Mononuclear cell (primary cell): Measurements from ENCODE around the gene HTRA2. TPM values are rescaled to one million over a fixed set of nuclear protein-coding genes. Genes with fewer than 3 reads are reported as not detected.
"Not testable (repeated sequence)": the region's sequence is repeated elsewhere in the genome, so short reads cannot be mapped to it uniquely, and the experiment has no call there.

Source experiments
- H3K27me3 ChIP-seq: 2 replicates; pipeline ENCODE4 v1.6.0; 2011; ENCODE audit warnings: low read length, control low read depth; ENCODE audit not compliant: insufficient read depth
- H3K4me1 ChIP-seq: 2 replicates; pipeline ENCODE4 v1.5.1; 2011; ENCODE audit warnings: mild to moderate bottlenecking, low read length, control low read depth; ENCODE audit not compliant: insufficient read depth
- H3K4me3 ChIP-seq: 2 replicates; pipeline ENCODE4 v1.5.1; 2011; ENCODE audit warnings: mild to moderate bottlenecking, low read length, moderate library complexity
- H3K9me3 ChIP-seq: 2 replicates; pipeline ENCODE4 v1.5.1; 2011; ENCODE audit warnings: low read depth, mild to moderate bottlenecking, control low read depth, low read length
- total RNA-seq: library from RNA; depleted of rRNA; stranded (reverse); fragments of >200 nt; gene quantifications from one replicate; pipeline ENCODE4 v1.2.3, GENCODE V29; 2012

HTRA2 gene
- total RNA-seq, 1 donor, result 17.9 TPM

- H3K4me3 ChIP-seq, result peak overlapping the region; percentile 98
- no peaks in the 10 kb centered on the region for H3K9me3 ChIP-seq
- peaks cover 41% of the 10 kb centered on the region for H3K4me1 ChIP-seq
- peaks cover 2% of the 10 kb centered on the region for H3K27me3 ChIP-seq
Measured at GRCh38 chr2:74554820-74555531, 25.2 kb downstream of the HTRA2 start.

GRCh38 chr2:74555610-74556103, 25.9 kb downstream of the HTRA2 start:
- H3K4me1 ChIP-seq, result peaks cover 40% of the 10 kb centered on the region
- H3K27me3 ChIP-seq, result no peaks in the 10 kb centered on the region
- H3K4me3 ChIP-seq, result peak overlapping the region; percentile 98
- H3K9me3 ChIP-seq, result no peaks in the 10 kb centered on the region

- no peaks in the 10 kb centered on the region for H3K9me3 ChIP-seq
- peaks cover 40% of the 10 kb centered on the region for H3K4me1 ChIP-seq
- H3K4me3 ChIP-seq, result peak overlapping the region; percentile 98
- H3K27me3 ChIP-seq, result no peaks in the 10 kb centered on the region
Measured at GRCh38 chr2:74556159-74556558, 26.4 kb downstream of the HTRA2 start.

GRCh38 chr2:74556831-74557370, 27.2 kb downstream of the HTRA2 start:
- Histone ChIP-seq H3K4me1 (peaks cover 40% of the 10 kb centered on the region), H3K9me3 (no peaks in the 10 kb centered on the region), H3K27me3 (no peaks in the 10 kb centered on the region), H3K4me3 (no peak overlapping the region)

GRCh38 chr2:74558284-74559230, 28.8 kb downstream of the HTRA2 start:
- Histone ChIP-seq H3K9me3 (no peaks in the 10 kb centered on the region), H3K27me3 (no peaks in the 10 kb centered on the region), H3K4me1 (peaks cover 39% of the 10 kb centered on the region), H3K4me3 (no peak overlapping the region)

GRCh38 chr2:74559912-74560311, 30.2 kb downstream of the HTRA2 start:
- no peak overlapping the region for H3K4me3 ChIP-seq
- no peaks in the 10 kb centered on the region for H3K27me3 ChIP-seq
- no peaks in the 10 kb centered on the region for H3K9me3 ChIP-seq
- H3K4me1 ChIP-seq, result peaks cover 33% of the 10 kb centered on the region

GRCh38 chr2:74560591-74560990, 30.9 kb downstream of the HTRA2 start:
- peaks cover 28% of the 10 kb centered on the region for H3K4me1 ChIP-seq
- no peaks in the 10 kb centered on the region for H3K9me3 ChIP-seq
- no peak overlapping the region for H3K4me3 ChIP-seq
- H3K27me3 ChIP-seq, result no peaks in the 10 kb centered on the region

GRCh38 chr2:74561022-74561421, 31.3 kb downstream of the HTRA2 start:
- H3K9me3 ChIP-seq, H3K27me3 ChIP-seq, H3K4me3 ChIP-seq: not testable (repeated sequence)
- H3K4me1 ChIP-seq, result peaks cover 28% of the 10 kb centered on the region

GRCh38 chr2:74562126-74562775, 32.5 kb downstream of the HTRA2 start:
- Histone ChIP-seq H3K4me1 (peaks cover 26% of the 10 kb centered on the region), H3K4me3 (no peak overlapping the region), H3K27me3 (no peaks in the 10 kb centered on the region), H3K9me3 (no peaks in the 10 kb centered on the region)

GRCh38 chr2:74564222-74564621, 34.5 kb downstream of the HTRA2 start:
- H3K4me3 ChIP-seq, result no peak overlapping the region
- H3K9me3 ChIP-seq, result no peaks in the 10 kb centered on the region
- H3K27me3 ChIP-seq, result no peaks in the 10 kb centered on the region
- H3K4me1 ChIP-seq, result peaks cover 32% of the 10 kb centered on the region

- Histone ChIP-seq H3K27me3 (no peaks in the 10 kb centered on the region), H3K9me3 (no peaks in the 10 kb centered on the region), H3K4me1 (peaks cover 40% of the 10 kb centered on the region), H3K4me3 (no peak overlapping the region)
Measured at GRCh38 chr2:74566076-74566753, 36.5 kb downstream of the HTRA2 start.

GRCh38 chr2:74566754-74567085, 37.0 kb downstream of the HTRA2 start:
- no peaks in the 10 kb centered on the region for H3K9me3 ChIP-seq
- H3K4me1 ChIP-seq, result peaks cover 45% of the 10 kb centered on the region
- no peaks in the 10 kb centered on the region for H3K27me3 ChIP-seq
- no peak overlapping the region for H3K4me3 ChIP-seq

GRCh38 chr2:74567881-74568280, 38.1 kb downstream of the HTRA2 start:
- H3K4me3 ChIP-seq, result no peak overlapping the region
- H3K4me1 ChIP-seq, result peaks cover 44% of the 10 kb centered on the region
- no peaks in the 10 kb centered on the region for H3K9me3 ChIP-seq
- H3K27me3 ChIP-seq, result no peaks in the 10 kb centered on the region

- Histone ChIP-seq H3K27me3 (no peaks in the 10 kb centered on the region), H3K4me1 (peaks cover 62% of the 10 kb centered on the region), H3K9me3 (no peaks in the 10 kb centered on the region), H3K4me3 (no peak overlapping the region)
Measured at GRCh38 chr2:74569686-74570085, 40.0 kb downstream of the HTRA2 start.
